NK-92 (cell line): ENCODE measurements around the gene PRELID2.
"Not testable (repeated sequence)": the region's sequence is repeated elsewhere in the genome, so short reads cannot be mapped to it uniquely, and the experiment has no call there.

Experiments used
- DNase-seq: peaks from one replicate; lab custom pipeline; 2025; ENCODE audit not compliant: unreplicated experiment; lab: John Stamatoyannopoulos, UW

The PRELID2 gene

DNA sequence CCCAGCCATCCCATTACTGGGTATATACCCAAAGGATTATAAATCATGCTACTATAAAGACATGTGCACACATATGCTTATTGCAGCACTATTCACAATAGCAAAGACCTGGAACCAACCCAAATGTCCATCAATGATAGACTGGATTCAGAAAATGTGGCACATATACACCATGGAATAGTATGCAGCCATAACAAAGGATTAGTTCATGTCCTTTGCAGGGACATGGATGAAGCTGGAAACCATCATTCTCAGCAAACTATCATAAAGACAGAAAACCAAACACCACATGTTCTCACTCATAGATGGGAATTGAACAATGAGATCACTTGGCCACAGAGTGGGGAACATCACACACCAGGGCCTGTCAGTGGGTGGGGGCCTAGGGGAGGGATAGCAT is 36.6 kb downstream of the PRELID2 start:
- not testable (repeated sequence) for DNase-seq

DNA sequence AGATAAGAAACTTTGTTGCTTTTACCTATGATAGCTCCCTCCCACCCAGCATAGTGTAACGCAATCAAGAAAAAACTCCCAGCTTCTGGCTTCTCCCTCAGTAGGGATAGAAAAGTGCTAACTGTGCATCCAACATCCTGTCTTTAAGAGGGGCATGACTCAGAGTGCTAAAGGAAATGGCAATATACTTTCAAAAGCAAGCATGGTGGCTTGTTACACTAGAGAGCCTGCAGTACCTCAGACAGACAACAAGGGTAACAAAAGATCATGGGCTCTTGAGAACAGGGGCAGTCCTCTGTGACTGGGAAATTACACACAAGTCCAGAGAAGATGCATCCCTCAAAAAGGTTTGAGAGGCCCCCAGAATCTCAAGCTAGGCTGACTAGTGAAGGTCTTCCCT is 37.8 kb downstream of the PRELID2 start:
- no peak for DNase-seq

DNA sequence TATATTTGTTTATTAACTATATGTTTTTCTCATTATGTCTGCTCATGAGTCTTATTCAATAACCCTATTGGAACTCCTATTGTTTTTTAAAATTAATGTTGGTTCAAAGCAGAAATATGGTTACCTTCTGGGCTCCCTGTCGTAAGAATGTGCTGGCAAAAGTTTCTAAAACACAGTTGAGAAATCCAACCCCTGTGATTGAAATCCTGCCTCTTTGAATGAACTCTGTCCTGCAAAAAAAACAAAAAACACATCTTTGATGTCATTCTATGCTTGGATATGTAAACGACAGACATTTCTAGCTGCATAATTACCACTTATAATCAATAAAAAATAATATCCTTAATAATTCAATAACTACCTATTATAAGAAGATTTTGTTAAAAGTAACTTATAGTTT is 38.8 kb downstream of the PRELID2 start:
- DNase-seq: no peak

DNA sequence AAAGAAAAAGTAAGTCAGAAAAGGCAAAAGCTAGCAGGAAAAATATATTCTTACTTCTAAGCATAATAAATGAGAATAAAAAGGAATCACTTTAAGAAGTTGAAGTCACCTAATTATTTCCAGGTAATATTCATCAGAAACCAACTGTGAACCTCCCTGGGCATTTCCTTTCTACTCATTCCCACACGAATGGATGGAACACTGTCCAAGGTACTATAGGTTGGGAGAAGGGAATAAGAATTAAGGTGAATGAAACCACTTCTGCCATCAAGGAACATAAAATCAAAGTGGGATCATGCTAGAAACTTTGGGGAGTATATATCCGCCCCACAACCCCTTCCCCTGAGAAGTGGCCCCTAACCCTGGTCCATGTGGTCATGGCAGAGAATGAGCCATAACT is 41.6 kb downstream of the PRELID2 start:
- no peak for DNase-seq

DNA sequence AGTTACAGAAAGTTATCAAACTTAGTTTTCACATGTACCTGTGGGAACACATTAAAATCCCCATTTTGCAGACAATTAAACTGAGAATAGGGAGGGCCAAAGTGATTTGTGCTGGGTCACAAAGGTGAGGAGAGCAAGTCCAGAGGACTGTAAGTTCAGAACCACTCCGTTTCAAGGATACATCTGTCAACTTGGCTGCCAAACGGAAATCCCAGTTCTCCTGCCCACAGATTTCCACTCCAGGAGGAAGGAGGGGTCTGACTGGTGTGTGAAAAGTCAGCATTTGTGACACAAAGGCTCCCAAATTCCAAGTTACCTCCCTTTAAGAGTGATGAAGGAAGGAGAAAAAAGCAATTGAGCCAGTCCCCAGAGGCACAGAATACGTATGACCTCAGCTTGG is 42.3 kb downstream of the PRELID2 start:
- no peak for DNase-seq

DNA sequence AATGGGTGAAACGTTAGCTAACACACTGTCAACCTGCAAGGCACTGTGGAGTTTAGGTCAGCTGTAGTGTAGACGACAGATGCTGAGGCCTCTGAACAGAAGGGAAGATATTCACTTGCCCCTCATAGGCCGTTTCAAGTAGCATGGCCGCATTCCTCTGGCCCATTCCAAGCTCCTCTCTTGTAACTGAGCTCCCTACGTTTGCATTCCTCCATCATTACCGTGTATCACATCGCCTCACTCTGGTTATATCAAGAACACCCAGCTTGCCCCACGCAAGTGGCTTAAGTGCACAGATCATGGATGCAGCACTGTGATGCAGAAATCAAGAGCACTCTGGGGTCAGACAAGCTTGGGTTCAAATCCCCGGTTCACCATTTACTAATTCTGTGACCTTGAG is 43.3 kb downstream of the PRELID2 start:
- no peak for DNase-seq

DNA sequence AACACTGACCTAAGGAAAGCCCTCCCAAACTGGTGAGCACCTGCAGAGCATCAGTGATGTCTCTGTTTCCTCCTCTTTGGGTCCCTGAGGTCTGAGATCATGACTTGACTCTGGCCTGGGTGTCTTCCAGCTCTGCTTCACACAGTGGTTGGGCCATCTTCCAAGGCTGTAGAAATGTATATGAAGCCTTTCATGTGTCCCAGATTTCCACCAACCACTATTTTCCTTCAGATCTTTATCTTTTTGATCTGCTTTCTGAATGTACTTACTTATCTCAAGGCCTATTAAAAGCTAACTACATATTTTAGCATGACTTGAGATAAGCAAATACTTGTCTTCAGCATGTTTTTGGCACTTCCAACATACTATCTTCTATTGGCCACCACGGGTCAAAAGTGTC is 47.1 kb downstream of the PRELID2 start:
- DNase-seq: no peak

DNA sequence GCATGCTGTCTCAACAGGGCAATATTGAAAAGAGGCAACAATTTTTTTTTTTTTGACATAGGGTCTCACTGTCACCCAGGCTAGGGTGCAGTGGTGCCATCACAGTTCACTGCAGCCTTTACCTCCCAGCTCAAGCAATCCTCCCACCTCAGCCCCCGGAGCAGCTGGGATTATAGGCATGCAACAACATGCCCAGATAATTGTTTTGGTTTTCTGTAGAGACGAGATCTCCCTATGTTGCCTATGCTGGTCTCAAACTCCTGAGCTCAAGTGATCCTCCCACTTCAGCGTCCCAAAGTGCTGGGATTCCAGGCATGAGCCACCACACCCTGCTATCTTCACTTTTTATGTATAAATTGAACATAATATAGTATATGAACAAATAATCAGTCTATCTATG is 47.6 kb downstream of the PRELID2 start:
- DNase-seq: no peak

DNA sequence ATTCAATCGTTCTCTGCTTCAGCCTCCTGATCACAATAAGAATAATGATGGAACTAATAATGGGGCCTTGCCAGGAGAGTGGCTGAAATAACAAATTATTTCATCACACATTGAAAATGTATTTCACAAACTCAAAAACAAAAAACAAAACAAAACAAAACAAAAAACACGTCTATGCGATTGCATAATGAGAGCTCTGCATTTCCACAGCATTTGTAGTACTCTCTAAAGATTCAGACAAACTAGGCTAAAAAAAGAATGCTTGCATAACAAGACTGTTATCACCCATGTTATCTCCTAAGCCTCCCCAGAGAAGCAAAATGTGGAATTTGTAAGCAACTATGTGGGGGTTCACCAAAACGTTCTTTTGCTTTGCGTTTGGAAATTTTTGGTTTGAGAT is 48.1 kb downstream of the PRELID2 start:
- DNase-seq: no peak

DNA sequence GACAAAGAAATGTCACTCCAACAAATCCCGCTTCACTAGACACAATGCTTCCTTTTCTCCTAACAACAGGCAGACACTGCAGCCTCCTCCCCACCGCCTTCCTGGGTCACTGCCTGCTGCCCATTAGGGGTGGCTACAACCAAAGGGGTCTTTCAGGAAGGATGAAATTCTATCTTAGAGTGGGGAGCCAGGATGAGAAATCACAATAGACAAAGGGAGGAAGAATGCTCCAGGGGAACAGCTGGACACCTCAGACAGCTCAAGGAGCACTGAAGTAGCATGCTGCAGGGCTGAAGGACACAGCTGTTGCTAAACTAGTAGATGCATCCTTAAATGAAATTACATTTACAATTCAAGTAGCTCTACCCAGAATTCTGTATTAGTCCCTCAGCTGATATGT is 54.2 kb downstream of the PRELID2 start:
- no peak for DNase-seq

DNA sequence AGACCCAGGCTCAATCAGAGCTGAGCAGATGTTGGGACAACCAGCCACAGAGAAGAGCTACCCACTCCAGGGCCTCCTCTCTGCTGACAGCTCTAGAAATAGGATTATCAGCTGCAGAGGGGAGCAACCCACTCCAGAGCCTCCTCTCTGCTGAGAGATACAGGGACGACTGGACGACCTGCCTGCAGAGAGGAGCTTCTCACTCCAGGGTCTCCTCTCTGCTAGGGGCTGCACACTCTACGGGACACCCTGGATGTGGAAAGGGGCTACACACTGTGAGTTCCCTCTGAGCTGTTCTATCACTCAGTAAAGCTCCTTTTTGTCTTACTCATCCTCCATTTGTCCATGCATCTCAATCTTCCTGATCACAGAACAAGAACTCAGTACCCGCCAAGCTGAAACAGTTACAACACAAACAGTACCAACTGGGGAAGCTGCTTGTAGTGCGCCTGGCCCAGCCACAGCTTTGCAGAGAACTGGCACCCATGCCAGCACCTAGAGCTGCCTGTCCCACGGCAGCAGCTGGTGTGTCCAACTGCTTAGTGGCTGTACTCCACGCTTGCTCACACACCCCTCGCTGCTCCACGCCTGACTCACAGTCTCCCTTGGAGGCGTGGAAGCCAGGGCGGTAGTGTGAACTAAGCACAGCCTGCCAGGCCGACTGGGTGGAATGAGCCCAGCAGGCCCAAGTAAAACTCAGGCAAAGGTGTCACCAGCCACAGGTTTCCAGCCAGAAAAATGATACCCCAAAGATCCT is 56.8 kb downstream of the PRELID2 start:
- no peak for DNase-seq

DNA sequence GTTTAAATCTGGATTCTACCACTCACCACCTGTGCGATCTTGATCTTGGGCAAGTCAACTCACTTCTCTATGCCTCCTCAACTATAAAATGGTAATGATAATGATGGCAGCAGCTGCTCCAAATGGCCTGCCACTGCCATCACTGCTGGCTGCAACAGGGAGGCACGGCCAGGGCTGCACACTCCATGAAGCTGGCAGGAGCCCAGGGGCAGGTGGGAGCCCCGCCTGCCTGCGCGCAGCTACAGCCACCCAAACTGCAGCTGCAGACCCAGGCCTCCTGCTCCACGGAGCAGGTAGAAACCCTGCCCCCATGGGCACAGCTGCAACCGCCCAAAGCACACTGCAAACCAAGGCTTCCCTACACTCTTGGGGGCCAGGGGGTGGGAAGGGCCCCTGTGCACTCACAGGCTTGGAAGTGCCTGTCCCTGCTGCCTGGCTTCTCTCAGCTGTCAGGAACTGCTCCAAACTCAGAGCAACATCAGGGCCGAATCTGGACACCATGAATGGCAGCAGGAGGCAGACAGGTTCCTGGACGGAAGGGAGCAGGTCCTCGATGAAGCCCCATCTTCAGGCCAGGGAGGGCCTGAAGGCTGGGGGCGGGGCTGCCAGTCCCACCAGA is 57.6 kb downstream of the PRELID2 start:
- DNase-seq: no peak

DNA sequence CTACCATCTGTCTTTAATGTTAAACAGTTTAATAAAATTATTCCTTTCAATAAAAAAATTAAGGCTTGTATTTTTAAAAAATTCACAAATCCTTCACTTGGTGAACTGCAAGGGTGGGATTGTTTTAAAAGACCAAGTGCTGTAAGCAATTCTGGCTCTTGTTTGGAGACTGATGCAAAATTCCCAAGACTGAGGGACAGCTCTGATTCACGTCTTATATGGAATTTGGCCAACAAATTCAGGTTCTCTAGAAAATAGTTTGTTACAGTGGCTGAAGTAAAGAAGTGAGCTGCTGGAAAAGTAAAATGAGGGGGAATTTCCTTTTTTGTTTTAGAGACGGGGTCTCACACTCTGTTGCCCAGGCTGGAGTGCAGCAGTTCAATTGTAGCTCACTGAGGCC is 58.3 kb downstream of the PRELID2 start:
- no peak for DNase-seq

DNA sequence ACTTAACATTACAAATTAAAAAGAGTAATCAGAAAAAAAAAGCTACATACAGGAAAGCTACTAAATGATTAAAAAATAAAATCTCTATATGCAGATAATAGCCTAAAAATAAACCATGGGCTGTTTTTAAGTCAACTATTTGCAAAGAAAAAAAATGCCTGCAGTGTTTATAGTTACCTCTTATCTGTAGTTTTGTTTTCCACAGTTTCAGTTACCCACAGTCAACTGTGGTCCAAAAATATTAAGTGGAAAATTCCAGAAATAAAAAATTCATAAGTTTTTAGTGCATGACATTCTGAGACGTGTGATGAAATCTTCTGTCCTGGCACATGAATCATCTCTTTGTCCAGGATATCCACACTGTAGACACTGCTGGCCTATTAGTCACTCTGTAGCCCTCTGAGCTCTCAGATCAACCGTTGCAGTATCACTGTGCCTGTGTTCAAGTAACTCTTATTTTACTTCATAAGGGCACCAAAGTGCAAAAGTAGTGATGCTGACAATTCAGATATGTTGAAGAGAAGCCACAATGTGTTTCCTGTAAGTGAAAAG is 59.2 kb downstream of the PRELID2 start:
- no peak for DNase-seq

DNA sequence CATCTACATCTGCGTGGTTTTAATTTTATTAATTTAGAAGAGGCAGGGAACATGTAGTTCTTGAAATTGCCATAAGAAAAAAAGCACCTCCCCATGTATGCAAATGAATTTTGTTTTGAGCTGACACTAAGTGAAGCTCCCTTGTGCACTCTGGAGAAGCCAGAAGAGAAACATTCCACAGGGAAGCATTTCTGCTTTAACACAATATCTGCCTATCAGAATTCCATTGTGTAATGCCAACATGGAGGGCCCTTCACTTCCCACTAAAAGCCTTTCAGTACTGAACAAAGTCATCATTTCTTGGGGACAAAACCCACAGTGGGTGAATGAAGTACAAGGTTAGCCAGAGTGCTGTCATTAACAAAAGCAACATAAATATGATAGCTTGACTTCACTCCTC is 59.7 kb downstream of the PRELID2 start:
- no peak for DNase-seq

DNA sequence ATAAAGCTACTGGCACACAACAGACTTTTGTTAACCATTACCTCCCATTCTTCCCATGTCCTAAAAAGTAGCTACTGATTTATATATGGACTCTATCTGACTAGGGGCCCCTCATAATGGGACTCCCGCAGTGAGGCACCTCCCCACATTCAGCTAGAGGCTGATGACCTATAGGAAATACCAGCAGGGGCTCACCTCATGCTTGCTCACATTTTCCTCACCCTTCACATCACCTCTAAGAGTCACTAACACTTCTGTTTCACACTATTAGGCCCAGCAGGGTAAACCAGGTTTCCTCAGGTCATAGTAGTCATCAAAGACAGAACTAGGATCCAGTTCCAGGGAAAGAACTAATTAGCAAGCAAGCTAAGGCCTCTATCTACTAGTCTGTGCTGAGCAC is 60.7 kb downstream of the PRELID2 start:
- DNase-seq: no peak

DNA sequence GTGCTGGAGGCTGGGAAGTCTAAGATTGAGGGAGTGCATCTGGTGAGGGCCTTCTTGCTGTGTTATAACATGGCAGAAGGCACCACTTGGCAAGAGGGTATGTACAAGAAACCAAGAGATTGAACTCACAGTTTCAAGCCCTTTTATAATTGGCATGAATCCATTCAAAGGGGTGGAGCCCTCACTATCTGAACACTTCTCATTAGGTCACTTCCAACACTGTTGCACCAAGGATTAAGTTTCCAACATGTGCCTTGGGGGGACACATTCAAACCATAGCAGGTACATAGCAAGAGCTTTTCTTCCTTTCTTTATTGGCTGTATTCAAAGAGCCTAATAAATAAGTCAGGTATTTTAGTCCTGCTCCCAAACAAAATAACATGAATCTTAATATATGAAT is 62.7 kb downstream of the PRELID2 start:
- DNase-seq: no peak

DNA sequence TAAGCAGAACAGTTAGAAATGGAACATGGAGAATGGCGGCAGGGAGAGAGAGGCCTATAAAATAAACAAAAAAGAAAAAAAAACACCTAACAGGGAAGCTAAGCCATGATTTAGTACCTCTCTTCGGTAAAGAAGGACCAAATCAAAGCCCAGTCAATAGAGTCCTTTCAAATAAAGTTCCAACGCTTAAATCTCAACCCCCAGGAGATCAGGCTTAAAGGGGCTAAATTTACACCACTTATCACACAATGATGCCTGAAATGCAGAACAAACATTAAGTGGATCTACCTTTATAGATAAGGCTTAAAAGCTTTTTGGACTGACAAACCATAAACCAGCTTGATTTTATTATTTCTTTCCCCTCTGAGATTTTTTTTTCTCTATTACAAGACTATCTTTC is 66.3 kb downstream of the PRELID2 start:
- DNase-seq: no peak

DNA sequence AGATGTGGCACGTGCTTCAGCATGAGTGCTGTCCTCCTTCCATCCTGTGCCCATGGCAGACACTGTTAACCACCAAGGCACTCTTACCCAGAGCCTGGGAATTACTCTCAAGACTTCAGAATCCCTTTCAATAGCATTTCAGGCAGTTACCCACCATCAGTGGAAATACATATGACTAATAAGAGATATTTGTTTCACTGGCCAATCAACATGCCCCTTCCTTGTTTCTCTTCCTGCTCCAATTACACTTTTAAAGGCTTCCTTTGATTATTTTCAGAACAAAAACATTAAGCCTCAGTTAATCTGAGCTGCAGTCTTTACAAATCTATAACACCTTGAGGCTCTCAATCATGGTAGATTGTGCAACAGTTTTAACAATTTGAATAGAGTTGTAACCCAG is 70.8 kb downstream of the PRELID2 start:
- no peak for DNase-seq

DNA sequence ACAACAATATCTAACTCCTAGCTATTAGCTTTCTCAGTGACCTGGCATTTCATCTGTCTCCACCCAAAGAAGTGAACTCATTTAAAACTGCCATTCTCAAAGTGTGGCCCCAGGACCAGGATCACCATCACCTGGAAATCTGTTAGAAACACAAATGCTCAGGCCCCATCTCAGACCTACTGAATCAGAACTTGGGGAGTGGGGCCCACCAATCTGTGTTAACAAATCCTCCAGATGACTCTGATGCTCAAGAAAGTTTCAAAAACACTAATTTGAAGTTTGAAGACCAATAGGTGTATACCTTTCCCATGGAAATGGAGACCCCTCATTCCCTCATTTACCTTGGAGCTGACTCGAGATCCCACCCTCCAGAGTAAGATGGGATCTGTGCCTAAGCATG is 72.3 kb downstream of the PRELID2 start:
- DNase-seq: no peak

DNA sequence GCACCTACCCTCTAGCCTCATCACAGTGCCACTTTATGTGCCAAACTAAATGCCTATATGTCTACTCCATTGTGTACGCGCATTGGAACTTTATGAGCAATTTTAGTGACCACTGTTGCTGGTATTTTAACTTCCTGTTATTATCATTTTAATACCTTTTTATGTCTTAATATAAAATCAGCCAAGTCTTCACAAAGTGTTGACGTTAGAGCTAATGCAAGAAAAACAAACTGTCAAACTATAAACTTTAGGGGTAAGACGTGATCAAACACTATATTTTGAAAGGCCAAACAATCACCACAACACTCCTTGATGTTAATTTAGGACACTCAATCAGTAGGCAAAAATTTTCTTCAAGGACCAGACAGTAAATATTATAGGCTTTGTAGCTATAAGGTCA is 73.9 kb downstream of the PRELID2 start:
- DNase-seq: no peak

DNA sequence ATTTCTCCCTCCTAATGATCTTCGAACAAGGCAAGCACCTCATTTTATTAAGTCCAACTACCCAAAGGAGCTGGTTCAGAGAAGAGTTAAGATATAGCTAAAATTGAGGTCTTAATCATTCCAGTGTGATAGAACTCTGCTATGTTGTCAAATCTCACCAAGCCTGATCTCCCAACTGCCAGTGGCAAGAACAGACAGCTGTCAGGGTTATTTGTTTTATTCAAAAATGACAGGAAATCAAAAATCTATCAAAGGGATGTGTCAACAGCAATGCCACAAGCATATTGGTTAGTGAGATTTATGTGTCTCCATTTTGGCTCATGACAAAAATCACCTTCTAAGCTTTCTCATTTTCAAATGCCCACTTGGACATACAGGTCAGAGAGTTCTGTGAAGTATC is 74.5 kb downstream of the PRELID2 start:
- no peak for DNase-seq

DNA sequence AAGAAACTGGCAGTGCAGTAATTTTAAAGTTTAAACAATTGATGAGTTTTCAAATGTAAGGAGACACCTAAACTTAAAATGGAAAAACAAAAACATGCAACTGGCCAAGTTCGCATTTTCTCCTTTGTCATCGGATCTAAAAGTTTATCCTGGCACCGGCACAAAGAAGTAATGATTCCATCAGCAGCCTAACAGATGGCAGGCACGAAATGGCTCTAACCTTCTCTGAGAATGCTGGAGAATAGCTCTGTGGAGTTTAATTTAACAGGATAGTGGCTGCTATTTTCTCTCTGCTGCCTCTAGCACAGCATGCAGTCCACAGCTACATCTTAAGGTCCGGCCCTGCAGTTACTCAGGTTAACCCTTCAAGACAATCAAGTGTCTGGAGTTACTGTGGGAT is 82.2 kb downstream of the PRELID2 start:
- no peak for DNase-seq
